Esophagus (tissue), 2 donors: ENCODE data around the gene KIF26A. TPM values are rescaled to one million over a fixed set of nuclear protein-coding genes. Genes with fewer than 3 reads are reported as not detected.
"Not testable (repeated sequence)": the region's sequence is repeated elsewhere in the genome, so short reads cannot be mapped to it uniquely, and the experiment has no call there.

Experiments used
- H3K27ac ChIP-seq, 2 donors: one replicate each; pipeline ENCODE4 v1.5.1; 2013; ENCODE audit warnings: low read depth in 2 of 2, mild to moderate bottlenecking in 2 of 2, inconsistent platforms in 1 of 2, low read length in 1 of 2, moderate library complexity in 1 of 2
- H3K27me3 ChIP-seq, 2 donors: one replicate each; pipeline ENCODE4 v1.6.1; 2013; ENCODE audit warnings: low read length in 2 of 2, control low read depth in 1 of 2, mild to moderate bottlenecking in 1 of 2; ENCODE audit not compliant: insufficient read depth in 2 of 2, control insufficient read depth in 1 of 2
- H3K36me3 ChIP-seq, 2 donors: one replicate each; pipeline ENCODE4 v1.6.1; 2013; ENCODE audit warnings: low read length in 1 of 2; ENCODE audit not compliant: control insufficient read depth in 2 of 2, insufficient read depth in 2 of 2
- H3K4me1 ChIP-seq, 2 donors: one replicate each; pipeline ENCODE4 v1.6.1; 2013; ENCODE audit warnings: low read length in 1 of 2; ENCODE audit not compliant: control insufficient read depth in 2 of 2, insufficient read depth in 2 of 2
- H3K4me3 ChIP-seq, 2 donors: one replicate each; pipeline ENCODE4 v1.5.1; 2013; ENCODE audit warnings: low read length in 2 of 2, mild to moderate bottlenecking in 2 of 2, low read depth in 1 of 2, moderate library complexity in 1 of 2
- H3K9me3 ChIP-seq, 2 donors: one replicate each; pipeline ENCODE4 v1.6.1; 2013; ENCODE audit warnings: mild to moderate bottlenecking in 2 of 2, low read depth in 1 of 2, low read length in 1 of 2, moderate library complexity in 1 of 2; ENCODE audit not compliant: control insufficient read depth in 2 of 2, insufficient read depth in 1 of 2
- WGBS, 2 donors: extraction: QIAGEN DNeasy Blood & Tissue Kit; methylation state at CpG; one replicate each; pipeline ENCODE4 v1.1.7; 2013; 5-methylcytosine and 5-hydroxymethylcytosine counted together
- polyA plus RNA-seq, 2 donors: library from polyadenylated mRNA; stranded (reverse); fragments of 200-250 nt; gene quantifications; one replicate each; pipeline ENCODE4 v1.2.3, GENCODE V29; 2013
- donor health status: healthy with polysubstance abuse.
- donor health status: Bipolar disorder and iron deficiency.

KIF26A gene
- polyA plus RNA-seq, 2 donors = 0.73 to 1.8 TPM

DNA sequence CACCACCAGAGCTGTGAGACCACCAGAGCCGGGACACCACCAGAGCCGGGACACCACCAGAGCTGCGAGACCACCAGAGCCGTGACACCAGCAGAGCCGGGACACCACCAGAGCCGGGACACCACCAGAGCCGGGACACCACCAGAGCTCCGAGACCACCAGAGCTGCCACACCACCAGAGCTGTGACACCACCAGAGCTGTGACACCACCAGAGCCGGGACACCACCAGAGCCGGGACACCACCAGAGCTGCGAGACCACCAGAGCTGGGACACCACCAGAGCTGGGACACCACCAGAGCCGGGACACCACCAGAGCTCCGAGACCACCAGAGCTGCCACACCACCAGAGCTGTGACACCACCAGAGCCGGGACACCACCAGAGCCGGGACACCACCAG lies 70.7 kb downstream of the KIF26A start:
- not testable (repeated sequence) for H3K36me3 ChIP-seq, H3K4me1 ChIP-seq, H3K4me3 ChIP-seq, H3K9me3 ChIP-seq, H3K27me3 ChIP-seq, H3K27ac ChIP-seq
- 87 to 93% methylated on average over 11 to 15 of the region's 15 CpGs for WGBS, 2 donors

DNA sequence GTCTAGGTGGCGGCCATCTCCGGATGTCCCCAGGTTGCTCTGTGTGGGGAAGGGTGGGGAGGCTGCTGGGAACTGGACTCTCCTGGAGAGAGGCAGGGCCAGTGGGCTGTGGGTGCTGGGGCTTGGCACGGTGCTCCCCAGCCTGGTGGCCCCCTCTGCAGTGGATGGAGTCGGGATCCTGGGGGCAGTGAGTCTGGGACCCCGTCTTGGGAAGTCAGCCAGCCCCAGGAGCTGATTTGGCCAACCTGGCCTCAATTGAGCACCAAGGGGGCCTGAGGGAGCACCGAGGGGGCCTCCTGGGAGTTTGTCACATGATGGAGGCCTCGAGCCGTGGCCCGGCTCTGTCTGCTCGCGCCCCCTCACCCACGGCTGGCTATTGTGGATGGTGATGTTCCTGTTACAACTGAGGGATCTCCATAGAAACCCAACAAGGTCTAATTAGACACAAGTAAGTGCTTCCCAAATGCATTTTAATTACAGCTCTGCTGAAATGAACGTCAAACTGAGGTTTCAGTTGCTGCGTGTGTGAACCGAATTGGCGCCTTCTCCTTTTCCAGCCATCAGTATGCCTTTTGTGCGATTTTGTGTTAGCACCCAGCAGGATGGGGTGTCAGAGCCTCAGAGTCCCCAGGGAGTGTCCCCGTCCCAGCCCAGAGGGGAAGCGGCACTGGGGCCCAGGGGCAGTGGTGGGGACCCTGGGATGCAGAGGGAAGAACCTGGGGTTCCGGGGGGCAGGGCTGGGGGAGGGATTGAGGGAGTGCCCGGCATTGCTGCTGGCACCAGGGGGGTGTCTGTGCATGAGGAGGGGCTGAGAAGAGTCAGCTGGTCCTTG lies 71.8 kb downstream of the KIF26A start:
- no peaks in the 10 kb centered on the region for H3K27me3 ChIP-seq
- no peaks in the 10 kb centered on the region for H3K9me3 ChIP-seq
- no peak overlapping the region for H3K27ac ChIP-seq
- 75% methylated on average over 20 to 21 of the region's 21 CpGs for WGBS, 2 donors
- H3K4me3 ChIP-seq = no peak overlapping the region
- H3K4me1 ChIP-seq = no peaks in the 10 kb centered on the region
- H3K36me3 ChIP-seq = no peaks in the 10 kb centered on the region

DNA sequence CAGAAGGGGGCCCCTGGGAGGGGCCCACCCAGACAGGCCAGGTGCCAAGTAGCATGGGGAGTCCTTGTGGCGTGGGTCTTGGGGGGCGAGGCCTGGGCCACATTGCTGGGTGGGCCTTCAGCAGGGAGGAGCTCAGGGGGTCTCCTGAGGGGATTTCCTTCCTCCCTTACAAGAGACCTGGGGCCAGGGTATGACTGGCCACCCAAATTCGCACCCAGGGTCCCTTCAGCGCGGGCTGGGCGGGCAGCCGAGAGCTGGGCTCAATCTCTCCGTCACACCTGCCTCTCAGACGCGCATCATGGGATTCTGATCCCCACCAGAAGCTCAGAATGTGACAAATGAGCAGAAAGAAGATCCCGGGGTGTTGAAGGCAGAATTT lies 72.4 kb downstream of the KIF26A start:
- Histone ChIP-seq H3K27me3 (no peaks in the 10 kb centered on the region), H3K4me1 (no peaks in the 10 kb centered on the region), H3K9me3 (no peaks in the 10 kb centered on the region), H3K4me3 (no peak overlapping the region), H3K36me3 (no peaks in the 10 kb centered on the region), H3K27ac (no peak overlapping the region)
- WGBS, 2 donors = 82% methylated on average over 11 of the region's 11 CpGs

DNA sequence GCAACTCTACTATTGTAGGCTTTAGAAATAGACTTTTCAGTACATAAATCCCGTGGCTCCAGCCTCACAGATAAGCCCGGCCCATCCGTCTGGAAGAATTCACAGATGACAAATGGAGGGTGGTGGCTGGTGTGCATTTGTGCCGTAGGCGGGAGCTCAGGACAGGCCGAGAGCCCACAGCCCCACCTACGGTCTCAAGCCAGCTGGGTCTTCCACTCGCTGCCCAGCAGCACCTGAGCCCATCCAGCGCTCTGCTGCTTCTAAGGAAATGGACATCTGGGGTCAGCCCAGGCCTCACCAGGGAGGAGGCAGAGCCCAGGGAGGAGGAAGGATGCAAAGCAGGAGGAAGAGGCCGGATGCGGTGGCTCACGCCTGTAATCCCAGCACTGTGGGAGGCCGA lies 72.8 kb downstream of the KIF26A start:
- WGBS, 2 donors = 66 to 74% methylated on average over 13 of the region's 13 CpGs
- no peaks in the 10 kb centered on the region for H3K27me3 ChIP-seq

DNA sequence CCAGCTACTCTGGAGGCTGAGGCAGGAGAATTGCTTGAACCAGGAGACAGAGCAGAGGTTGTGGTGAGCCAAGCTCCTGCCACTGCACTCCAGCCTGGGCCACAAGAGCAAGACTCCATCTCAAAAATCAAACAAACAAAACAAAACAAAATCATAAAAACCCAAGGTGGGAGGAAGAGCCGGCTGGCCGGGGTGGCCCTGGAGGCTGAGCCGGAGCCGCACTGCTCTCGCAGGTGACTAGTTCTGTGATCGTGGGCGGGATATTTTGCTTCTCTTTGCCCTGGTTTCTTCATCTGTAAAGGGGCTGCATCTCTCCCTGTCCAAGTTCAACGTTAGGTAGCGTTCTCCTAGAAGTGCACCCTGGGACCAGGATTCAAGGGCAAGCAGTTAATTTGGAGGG lies 73.4 kb downstream of the KIF26A start:
- no peak overlapping the region for H3K27ac ChIP-seq
- no peaks in the 10 kb centered on the region for H3K9me3 ChIP-seq
- no peaks in the 10 kb centered on the region for H3K27me3 ChIP-seq
- H3K4me1 ChIP-seq = no peaks in the 10 kb centered on the region
- H3K36me3 ChIP-seq = no peaks in the 10 kb centered on the region
- 93 to 95% methylated on average over 9 of the region's 9 CpGs for WGBS, 2 donors
- no peak overlapping the region for H3K4me3 ChIP-seq

More for the DNA sequence above, 72.8 kb downstream of the KIF26A start:
- Histone ChIP-seq H3K27ac (no peak overlapping the region), H3K4me1 (no peaks in the 10 kb centered on the region), H3K36me3 (no peaks in the 10 kb centered on the region), H3K4me3 (no peak overlapping the region), H3K9me3 (no peaks in the 10 kb centered on the region)

DNA sequence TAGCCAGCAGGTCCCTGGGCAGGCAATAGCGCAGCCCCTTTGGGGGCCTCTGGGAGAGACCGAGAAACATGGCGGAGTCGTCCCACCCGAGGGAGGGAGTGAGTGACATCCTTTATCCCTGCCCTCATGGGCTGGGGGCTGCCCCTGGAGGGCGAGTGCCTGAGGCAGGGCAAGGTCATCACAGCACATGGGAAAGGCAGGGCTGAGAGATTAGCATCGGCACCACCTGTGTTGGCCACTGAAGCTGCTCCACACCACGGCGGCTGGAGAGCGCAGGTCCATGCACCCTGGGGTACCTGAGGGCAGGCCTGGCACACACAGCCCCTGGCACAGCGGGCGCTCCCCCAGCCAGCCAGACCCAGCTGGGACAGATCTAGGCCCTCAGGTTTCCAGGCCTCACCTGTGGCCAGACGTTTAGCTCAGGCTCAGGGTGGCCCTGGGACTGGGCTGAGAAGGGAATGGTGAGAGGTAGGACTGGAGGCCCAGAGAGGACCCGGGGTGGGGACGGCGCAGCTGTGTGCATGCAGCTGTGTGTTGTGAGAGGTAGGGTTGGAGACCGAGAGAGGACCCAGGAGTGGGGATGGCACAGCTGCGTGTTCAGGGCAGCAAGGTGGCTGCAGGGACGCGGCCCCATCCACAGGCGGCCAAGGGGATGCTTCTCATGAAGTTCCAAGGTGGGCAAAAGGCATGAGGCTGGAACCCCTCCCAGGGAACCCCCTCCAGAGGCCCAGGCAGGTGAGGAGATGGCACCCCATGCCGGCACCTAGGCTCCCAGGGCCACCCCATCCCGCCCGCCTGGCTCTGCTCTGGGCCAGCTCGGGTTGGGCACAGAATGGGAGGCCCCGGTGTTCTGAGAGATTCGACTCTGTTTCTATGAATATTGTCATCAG lies 74.1 kb downstream of the KIF26A start:
- Histone ChIP-seq H3K36me3 (no peaks in the 10 kb centered on the region), H3K27ac (no peak overlapping the region), H3K4me1 (no peaks in the 10 kb centered on the region), H3K4me3 (no peak overlapping the region), H3K27me3 (no peaks in the 10 kb centered on the region), H3K9me3 (no peaks in the 10 kb centered on the region)
- WGBS, 2 donors = 84 to 87% methylated on average over 22 to 27 of the region's 27 CpGs

DNA sequence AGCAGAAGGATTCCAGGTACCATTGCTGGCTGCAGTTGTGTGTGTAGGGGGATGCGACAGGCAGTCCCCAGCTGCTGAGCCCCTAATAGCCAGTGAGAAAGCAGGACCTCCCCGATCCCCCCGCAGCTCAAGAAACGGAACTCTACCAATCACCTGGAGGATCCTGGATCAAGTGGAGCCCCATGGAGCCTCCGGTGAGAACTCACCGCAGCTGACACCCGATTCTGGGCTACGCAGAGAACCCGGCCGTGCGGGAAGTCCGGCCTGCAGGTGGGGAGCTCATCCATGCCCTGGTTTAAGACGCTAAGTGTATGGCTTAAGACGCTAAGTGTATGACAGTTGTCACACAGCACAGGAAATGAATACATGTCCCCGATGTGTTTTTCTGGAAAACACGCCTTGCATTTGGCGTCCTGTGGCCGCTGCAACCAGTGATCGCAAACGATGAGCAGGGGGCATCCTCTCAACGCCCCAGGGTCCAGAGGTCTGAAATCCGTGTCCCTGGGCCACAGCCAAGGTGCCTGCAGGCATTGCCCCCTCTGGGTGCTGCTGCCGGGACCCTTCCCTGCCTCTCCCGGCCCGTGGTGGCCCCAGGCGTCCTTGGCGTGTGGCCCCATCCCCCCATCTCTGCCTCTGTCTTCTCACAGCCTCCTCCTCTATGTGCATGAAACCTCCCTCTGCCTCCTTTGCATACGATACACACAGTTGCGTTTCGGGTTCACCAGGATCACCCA lies 75.1 kb downstream of the KIF26A start:
- H3K4me3 ChIP-seq = no peak overlapping the region
- WGBS, 2 donors = 86% methylated on average over 30 of the region's 30 CpGs
- H3K27me3 ChIP-seq = no peaks in the 10 kb centered on the region
- no peaks in the 10 kb centered on the region for H3K9me3 ChIP-seq
- no peaks in the 10 kb centered on the region for H3K4me1 ChIP-seq
- H3K36me3 ChIP-seq = no peaks in the 10 kb centered on the region
- H3K27ac ChIP-seq = no peak overlapping the region

DNA sequence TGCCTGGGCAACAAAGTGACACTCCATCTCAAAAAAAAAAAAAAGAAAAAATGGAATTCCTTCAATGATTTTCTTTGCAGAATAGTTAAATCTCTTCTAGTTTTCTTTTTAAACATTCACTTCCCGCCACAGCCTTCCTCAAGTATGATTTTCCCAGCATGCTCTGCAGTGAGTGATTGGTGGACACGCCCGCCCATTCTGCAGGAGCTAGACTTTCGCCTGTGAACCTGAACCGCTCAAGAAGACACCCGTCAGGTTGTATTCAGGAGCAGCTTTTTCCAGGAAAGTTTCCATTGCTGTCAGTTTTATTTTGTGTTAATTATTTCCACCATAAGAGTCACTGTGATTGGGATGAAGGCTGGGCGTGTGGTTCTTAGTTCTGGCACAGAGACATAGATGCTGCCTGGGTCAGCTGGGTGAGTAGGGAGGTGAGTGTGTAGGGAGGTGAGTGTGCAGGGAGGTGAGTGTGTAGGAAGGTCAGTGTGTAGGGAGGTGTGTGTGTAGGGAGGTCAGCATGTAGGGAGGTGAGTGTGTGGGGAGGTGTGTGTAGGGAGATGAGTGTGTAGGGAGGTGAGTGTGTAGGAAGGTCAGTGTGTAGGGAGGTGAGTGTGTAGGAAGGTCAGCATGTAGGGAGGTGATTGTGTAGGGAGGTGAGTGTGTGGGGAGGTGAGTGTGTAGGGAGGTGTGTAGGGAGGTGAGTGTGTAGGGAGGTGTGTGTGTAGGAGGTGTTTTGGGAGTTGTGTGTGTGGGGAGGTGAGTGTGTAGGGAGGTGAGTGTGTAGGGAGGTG lies 76.2 kb downstream of the KIF26A start:
- WGBS, 2 donors = 40 to 64% methylated on average over 7 of the region's 7 CpGs
- no peaks in the 10 kb centered on the region for H3K9me3 ChIP-seq
- H3K4me3 ChIP-seq = no peak overlapping the region
- H3K27me3 ChIP-seq = no peaks in the 10 kb centered on the region
- no peaks in the 10 kb centered on the region for H3K4me1 ChIP-seq
- H3K27ac ChIP-seq = no peak overlapping the region
- no peaks in the 10 kb centered on the region for H3K36me3 ChIP-seq
